Body of pancreas (tissue), 4 donors: ENCODE measurements around the gene DYNC1LI1. TPM values are rescaled to one million over a fixed set of nuclear protein-coding genes. Genes with fewer than 3 reads are reported as not detected.
"Not testable (repeated sequence)": the region's sequence is repeated elsewhere in the genome, so short reads cannot be mapped to it uniquely, and the experiment has no call there.

Experiments used
- ATAC-seq: fragments of 150-250 bp; one replicate; pipeline ENCODE4 v1.9.1; 2016
- DNase-seq, 4 donors: peaks; one replicate each; pipeline ENCODE4 v3.0.0-alpha.2; 2019
- H3K27ac ChIP-seq, 4 donors: fragments of 200-600 bp; sonication (generic); 1 replicate in 3 of 4; 2 replicates in 1 of 4; pipeline versions ENCODE4 v1.5.1 to v1.6.1; 2016 to 2019; ENCODE audit warnings: mild to moderate bottlenecking in 1 of 4, mixed read lengths in 1 of 4, moderate library complexity in 1 of 4
- H3K27me3 ChIP-seq, 2 donors: fragments of 200-600 bp; sonication (generic); one replicate each; pipeline ENCODE4 v1.6.0; 2016; ENCODE audit warnings: mild to moderate bottlenecking in 1 of 2
- H3K36me3 ChIP-seq, 2 donors: fragments of 200-600 bp; sonication (generic); replicated peaks in 1 of 2; 2 replicates each; pipeline ENCODE4 v1.5.1; 2016; ENCODE audit warnings: low read depth in 2 of 2; ENCODE audit not compliant: insufficient read depth in 1 of 2
- H3K4me1 ChIP-seq: fragments of 200-600 bp; sonication (generic); one replicate; pipeline ENCODE4 v1.6.0; 2016
- H3K4me3 ChIP-seq, 2 donors: fragments of 200-600 bp; sonication (generic); 1 replicate in 1 of 2; 2 replicates in 1 of 2; pipeline ENCODE4 v1.5.1; 2016 to 2019
- H3K9me3 ChIP-seq, 3 donors: fragments of 200-600 bp; sonication (generic); 1 replicate in 2 of 3; 2 replicates in 1 of 3; pipeline ENCODE4 v1.5.1; 2016
- CTCF ChIP-seq, 7 experiments: fragments of 450-650 bp in 4 of 7; fragments of 200-600 bp in 3 of 7; sonication (generic) in 3 of 7; IDR thresholded peaks; one replicate each; pipeline ENCODE4 v1.5.1; 2016 to 2019; ENCODE audit warnings: antibody characterized with exemption in 7 of 7
- POLR2A ChIP-seq, 3 donors: fragments of 450-650 bp; IDR thresholded peaks; one replicate each; pipeline ENCODE4 v1.6.1; 2016; ENCODE audit warnings: antibody characterized with exemption in 3 of 3, mild to moderate bottlenecking in 2 of 3
- WGBS, 2 donors: methylation state at CpG; one replicate each; pipeline ENCODE4 v1.1.5; 2017; 5-methylcytosine and 5-hydroxymethylcytosine counted together
- intact Hi-C: fragments of 100-400 bp; cut with DNase I; formaldehyde crosslinking; loops from one replicate; pipeline ENCODE4 v1.15.1; 2023
- total RNA-seq, 2 donors: library from RNA; depleted of rRNA; stranded (reverse); fragments of >200 nt; gene quantifications; one replicate each; pipeline ENCODE4 v1.1.0, GENCODE V29; 2016

The DYNC1LI1 gene
- total RNA-seq, 2 donors from 2014 or later: 7.6 to 16.3 TPM

GRCh38 chr3:32583708-32584107 is 13.1 kb upstream of the DYNC1LI1 start:
- no peaks in the 10 kb centered on the region for H3K36me3 ChIP-seq
- intact Hi-C loops: no loop called here
- H3K27me3 ChIP-seq: no peaks in the 10 kb centered on the region
- H3K4me3 ChIP-seq: no peak overlapping the region
- no peak for DNase-seq
- H3K4me1 ChIP-seq: no peaks in the 10 kb centered on the region
- TF ChIP-seq CTCF (IDR thresholded peaks at IDR 0.05) (no peak), POLR2A (IDR thresholded peaks at IDR 0.05) (no peak)
- H3K27ac ChIP-seq: no peak overlapping the region
- WGBS, 2 donors: 93 to 99% methylated on average over 3 of the region's 3 CpGs
- no peaks in the 10 kb centered on the region for H3K9me3 ChIP-seq
- ATAC-seq: no peak

GRCh38 chr3:32578669-32579068 is 8.0 kb upstream of the DYNC1LI1 start:
- H3K9me3 ChIP-seq, H3K36me3 ChIP-seq, DNase-seq, H3K4me1 ChIP-seq, H3K27ac ChIP-seq, intact Hi-C loops, H3K4me3 ChIP-seq, H3K27me3 ChIP-seq, ATAC-seq: not testable (repeated sequence)
- 94 to 98% methylated on average over 13 to 31 of the region's 31 CpGs for WGBS, 2 donors

- Histone ChIP-seq H3K27ac (peak overlapping the region in 1 of 4 donors; percentile 41), H3K4me3 (no peak overlapping the region), H3K27me3 (no peaks in the 10 kb centered on the region), H3K9me3 (no peaks in the 10 kb centered on the region), H3K4me1 (no peaks in the 10 kb centered on the region), H3K36me3 (no peaks in the 10 kb centered on the region)
- no peak for ATAC-seq
- 47 to 48% methylated on average over 9 of the region's 9 CpGs for WGBS, 2 donors
- DNase-seq: peak in 1 of 4 donors; percentile 17
- intact Hi-C loops: no loop called here
- TF ChIP-seq POLR2A (IDR thresholded peaks at IDR 0.05) (no peak), CTCF (IDR thresholded peaks at IDR 0.05) (no peak)
Measured at GRCh38 chr3:32577581-32578556, 7.2 kb upstream of the DYNC1LI1 start.

- TF ChIP-seq POLR2A (IDR thresholded peaks at IDR 0.05) (no peak), CTCF (IDR thresholded peaks at IDR 0.05) (no peak)
Measured at GRCh38 chr3:32577174-32577573, 6.5 kb upstream of the DYNC1LI1 start.

GRCh38 chr3:32575451-32576113 is 4.9 kb upstream of the DYNC1LI1 start:
- WGBS, 2 donors: 83 to 88% methylated on average over 2 of the region's 2 CpGs

More at GRCh38 chr3:32577174-32577573, 6.5 kb upstream of the DYNC1LI1 start:
- Histone ChIP-seq H3K4me3 (no peak overlapping the region), H3K27me3 (no peaks in the 10 kb centered on the region), H3K9me3 (no peaks in the 10 kb centered on the region), H3K36me3 (no peaks in the 10 kb centered on the region), H3K27ac (peak overlapping the region in 1 of 4 donors; percentile 41), H3K4me1 (no peaks in the 10 kb centered on the region)
- ATAC-seq: no peak
- no peak for DNase-seq
- intact Hi-C loops: no loop called here
- WGBS, 2 donors: 74 to 75% methylated on average over 2 of the region's 2 CpGs

More at GRCh38 chr3:32575451-32576113, 4.9 kb upstream of the DYNC1LI1 start:
- peaks cover 11% of the 10 kb centered on the region for H3K4me1 ChIP-seq
- no peak for DNase-seq
- TF ChIP-seq CTCF (IDR thresholded peaks at IDR 0.05): no peak
- TF ChIP-seq POLR2A (IDR thresholded peaks at IDR 0.05): no peak
- no peaks in the 10 kb centered on the region for H3K36me3 ChIP-seq
- H3K9me3 ChIP-seq: no peaks in the 10 kb centered on the region
- no peak overlapping the region for H3K4me3 ChIP-seq
- no peak overlapping the region for H3K27ac ChIP-seq
- ATAC-seq: no peak
- intact Hi-C loops: no loop called here
- H3K27me3 ChIP-seq: no peaks in the 10 kb centered on the region
